ENCODE results near the gene ARHGAP30.

DNA sequence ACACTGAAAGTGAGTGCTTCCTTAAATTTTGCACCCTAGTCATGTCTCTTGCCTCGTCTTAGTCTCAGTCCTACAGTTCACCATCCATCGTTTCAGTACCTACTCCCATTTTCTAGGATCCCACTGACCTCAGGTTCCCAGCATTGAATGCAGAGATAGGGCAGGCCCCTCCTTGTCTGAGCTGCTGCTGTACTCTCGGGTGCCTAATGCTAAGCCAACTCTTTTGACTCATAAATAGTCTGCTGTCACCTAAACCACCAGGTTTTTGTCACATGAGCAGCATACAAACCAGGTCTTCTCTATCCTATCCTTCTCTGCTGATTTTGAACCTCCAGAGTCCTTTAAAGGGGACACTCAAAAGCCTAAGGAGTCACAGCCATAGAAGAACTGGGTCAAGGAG, 3.0 kb downstream of the ARHGAP30 start:
- no peak for TF ChIP-seq POLR2A (IDR thresholded peaks at IDR 0.05; ENCODE audit: low read depth, low read length)
- no peak for TF ChIP-seq POLR2AphosphoS5 (IDR thresholded peaks at IDR 0.05; ENCODE audit: low read depth, low read length)
- TF ChIP-seq TAF1 (IDR thresholded peaks at IDR 0.05; ENCODE audit: borderline replicate concordance, low read depth, low read length) = no peak

Measured in GM12892 (cell line).